Measurements from ENCODE around the gene PSMC4.

GRCh38 chr19:39986643-39987042 is 15.7 kb downstream of the PSMC4 start:
- TF ChIP-seq, protein P1, sequence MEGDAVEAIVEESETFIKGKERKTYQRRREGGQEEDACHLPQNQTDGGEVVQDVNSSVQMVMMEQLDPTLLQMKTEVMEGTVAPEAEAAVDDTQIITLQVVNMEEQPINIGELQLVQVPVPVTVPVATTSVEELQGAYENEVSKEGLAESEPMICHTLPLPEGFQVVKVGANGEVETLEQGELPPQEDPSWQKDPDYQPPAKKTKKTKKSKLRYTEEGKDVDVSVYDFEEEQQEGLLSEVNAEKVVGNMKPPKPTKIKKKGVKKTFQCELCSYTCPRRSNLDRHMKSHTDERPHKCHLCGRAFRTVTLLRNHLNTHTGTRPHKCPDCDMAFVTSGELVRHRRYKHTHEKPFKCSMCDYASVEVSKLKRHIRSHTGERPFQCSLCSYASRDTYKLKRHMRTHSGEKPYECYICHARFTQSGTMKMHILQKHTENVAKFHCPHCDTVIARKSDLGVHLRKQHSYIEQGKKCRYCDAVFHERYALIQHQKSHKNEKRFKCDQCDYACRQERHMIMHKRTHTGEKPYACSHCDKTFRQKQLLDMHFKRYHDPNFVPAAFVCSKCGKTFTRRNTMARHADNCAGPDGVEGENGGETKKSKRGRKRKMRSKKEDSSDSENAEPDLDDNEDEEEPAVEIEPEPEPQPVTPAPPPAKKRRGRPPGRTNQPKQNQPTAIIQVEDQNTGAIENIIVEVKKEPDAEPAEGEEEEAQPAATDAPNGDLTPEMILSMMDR (IDR thresholded peaks at IDR 0.05): no peak
- TF ChIP-seq POLR2A (IDR thresholded peaks at IDR 0.05) (no peak), EP300 (IDR thresholded peaks at IDR 0.05; ENCODE audit: low read depth) (no peak), POLR2AphosphoS5 (IDR thresholded peaks at IDR 0.05) (no peak)
